ENCODE measurements around the gene ENTPD2.

DNA sequence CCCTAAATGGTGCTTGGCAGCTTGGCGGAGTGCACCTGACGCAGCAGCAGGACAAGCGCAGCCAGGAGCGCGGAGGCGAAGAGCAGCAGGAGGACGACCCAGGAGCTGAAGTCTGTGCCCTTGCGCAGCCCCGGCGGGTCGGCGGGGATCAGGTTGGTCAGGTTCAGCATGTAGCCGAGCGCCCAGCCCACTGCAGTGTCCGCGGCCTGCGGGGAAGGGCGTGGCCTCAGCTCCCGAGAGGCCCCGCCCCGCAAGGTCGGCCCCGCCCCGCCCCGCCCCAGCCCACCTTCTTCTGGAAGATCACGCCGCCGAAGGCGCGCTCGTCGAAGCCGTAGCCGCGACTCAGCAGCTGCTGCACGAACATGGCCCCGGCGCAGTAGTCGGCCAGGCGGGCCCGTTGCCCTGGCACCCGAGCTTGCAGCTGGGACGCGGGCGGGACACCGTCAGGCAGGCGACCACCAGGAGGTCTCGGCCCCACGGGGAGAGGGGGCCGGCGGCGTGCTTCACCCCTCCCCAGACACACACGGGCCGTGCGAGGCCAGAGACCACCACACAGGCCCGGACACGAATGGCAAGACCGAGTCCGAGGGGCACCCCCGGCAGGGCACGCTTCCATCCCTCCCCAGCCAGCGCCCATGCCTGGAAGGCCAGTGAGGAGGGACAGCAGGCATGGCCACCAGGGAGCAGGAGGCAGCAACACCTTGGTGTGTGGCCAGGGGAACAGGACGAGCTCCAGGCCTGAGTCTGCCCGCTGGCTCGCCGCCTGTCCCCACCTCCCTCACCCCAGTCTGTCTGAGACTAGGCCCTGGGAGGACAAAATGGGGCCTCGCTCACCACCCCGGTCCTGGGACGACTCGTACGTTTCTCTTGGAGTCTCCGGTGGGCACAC lies 5.0 kb downstream of the ENTPD2 start:
- no peak for TF ChIP-seq CBX3 (IDR thresholded peaks at IDR 0.05; ENCODE audit: borderline replicate concordance, low read depth)
- TF ChIP-seq, protein P1, sequence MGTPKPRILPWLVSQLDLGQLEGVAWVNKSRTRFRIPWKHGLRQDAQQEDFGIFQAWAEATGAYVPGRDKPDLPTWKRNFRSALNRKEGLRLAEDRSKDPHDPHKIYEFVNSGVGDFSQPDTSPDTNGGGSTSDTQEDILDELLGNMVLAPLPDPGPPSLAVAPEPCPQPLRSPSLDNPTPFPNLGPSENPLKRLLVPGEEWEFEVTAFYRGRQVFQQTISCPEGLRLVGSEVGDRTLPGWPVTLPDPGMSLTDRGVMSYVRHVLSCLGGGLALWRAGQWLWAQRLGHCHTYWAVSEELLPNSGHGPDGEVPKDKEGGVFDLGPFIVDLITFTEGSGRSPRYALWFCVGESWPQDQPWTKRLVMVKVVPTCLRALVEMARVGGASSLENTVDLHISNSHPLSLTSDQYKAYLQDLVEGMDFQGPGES (IDR thresholded peaks at IDR 0.05) = no peak
- TF ChIP-seq HCFC1 (IDR thresholded peaks at IDR 0.05; ENCODE audit: low read length) = no peak
- TF ChIP-seq ZBED1 (IDR thresholded peaks at IDR 0.05; ENCODE audit: borderline replicate concordance) = no peak
- no peak for TF ChIP-seq SIX5 (IDR thresholded peaks at IDR 0.05; ENCODE audit: low read depth, low read length, severe bottlenecking)
- TF ChIP-seq SMAD5 (IDR thresholded peaks at IDR 0.05; ENCODE audit: low read depth) = no peak
- TF ChIP-seq HDAC6 (IDR thresholded peaks at IDR 0.05; ENCODE audit: unreplicated experiment) = no peak
- TF ChIP-seq, protein P2, sequence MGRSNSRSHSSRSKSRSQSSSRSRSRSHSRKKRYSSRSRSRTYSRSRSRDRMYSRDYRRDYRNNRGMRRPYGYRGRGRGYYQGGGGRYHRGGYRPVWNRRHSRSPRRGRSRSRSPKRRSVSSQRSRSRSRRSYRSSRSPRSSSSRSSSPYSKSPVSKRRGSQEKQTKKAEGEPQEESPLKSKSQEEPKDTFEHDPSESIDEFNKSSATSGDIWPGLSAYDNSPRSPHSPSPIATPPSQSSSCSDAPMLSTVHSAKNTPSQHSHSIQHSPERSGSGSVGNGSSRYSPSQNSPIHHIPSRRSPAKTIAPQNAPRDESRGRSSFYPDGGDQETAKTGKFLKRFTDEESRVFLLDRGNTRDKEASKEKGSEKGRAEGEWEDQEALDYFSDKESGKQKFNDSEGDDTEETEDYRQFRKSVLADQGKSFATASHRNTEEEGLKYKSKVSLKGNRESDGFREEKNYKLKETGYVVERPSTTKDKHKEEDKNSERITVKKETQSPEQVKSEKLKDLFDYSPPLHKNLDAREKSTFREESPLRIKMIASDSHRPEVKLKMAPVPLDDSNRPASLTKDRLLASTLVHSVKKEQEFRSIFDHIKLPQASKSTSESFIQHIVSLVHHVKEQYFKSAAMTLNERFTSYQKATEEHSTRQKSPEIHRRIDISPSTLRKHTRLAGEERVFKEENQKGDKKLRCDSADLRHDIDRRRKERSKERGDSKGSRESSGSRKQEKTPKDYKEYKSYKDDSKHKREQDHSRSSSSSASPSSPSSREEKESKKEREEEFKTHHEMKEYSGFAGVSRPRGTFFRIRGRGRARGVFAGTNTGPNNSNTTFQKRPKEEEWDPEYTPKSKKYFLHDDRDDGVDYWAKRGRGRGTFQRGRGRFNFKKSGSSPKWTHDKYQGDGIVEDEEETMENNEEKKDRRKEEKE (IDR thresholded peaks at IDR 0.05) = no peak
- no peak for TF ChIP-seq GABPA (IDR thresholded peaks at IDR 0.05; ENCODE audit: low read depth)
- TF ChIP-seq EZH2 (IDR thresholded peaks at IDR 0.05; ENCODE audit: borderline replicate concordance, control insufficient read depth, low read depth, low read length) = no peak
- TF ChIP-seq, protein P3, sequence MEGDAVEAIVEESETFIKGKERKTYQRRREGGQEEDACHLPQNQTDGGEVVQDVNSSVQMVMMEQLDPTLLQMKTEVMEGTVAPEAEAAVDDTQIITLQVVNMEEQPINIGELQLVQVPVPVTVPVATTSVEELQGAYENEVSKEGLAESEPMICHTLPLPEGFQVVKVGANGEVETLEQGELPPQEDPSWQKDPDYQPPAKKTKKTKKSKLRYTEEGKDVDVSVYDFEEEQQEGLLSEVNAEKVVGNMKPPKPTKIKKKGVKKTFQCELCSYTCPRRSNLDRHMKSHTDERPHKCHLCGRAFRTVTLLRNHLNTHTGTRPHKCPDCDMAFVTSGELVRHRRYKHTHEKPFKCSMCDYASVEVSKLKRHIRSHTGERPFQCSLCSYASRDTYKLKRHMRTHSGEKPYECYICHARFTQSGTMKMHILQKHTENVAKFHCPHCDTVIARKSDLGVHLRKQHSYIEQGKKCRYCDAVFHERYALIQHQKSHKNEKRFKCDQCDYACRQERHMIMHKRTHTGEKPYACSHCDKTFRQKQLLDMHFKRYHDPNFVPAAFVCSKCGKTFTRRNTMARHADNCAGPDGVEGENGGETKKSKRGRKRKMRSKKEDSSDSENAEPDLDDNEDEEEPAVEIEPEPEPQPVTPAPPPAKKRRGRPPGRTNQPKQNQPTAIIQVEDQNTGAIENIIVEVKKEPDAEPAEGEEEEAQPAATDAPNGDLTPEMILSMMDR (IDR thresholded peaks at IDR 0.05 in 2 of 3, conservative IDR thresholded peaks at IDR 0.05 in 1 of 3; ENCODE audit: control insufficient read depth in 2 of 3, extremely low read depth in 1 of 3, insufficient read depth in 1 of 3, low read depth in 3 of 3, low read length in 3 of 3) = no peak
- TF ChIP-seq POLR2A (IDR thresholded peaks at IDR 0.05; ENCODE audit: low read depth, low read length) = no peak
